GM12865 (cell line): ENCODE results near the gene PAN2.
"Not testable (repeated sequence)": the region's sequence is repeated elsewhere in the genome, so short reads cannot be mapped to it uniquely, and the experiment has no call there.

ENCODE experiments used
- DNase-seq: peaks from one replicate; pipeline ENCODE4 v3.0.0; 2010; ENCODE audit warnings: low read depth
- H3K4me3 ChIP-seq: 2 replicates; pipeline ENCODE4 v1.5.1; 2011; ENCODE audit warnings: mild to moderate bottlenecking, low read depth, low read length, control low read depth
- CTCF ChIP-seq: IDR thresholded peaks from 2 replicates; pipeline ENCODE4 v1.5.1; 2011; ENCODE audit warnings: low read length, control low read depth, low read depth, inconsistent platforms; ENCODE audit not compliant: insufficient read depth; ENCODE audit errors: missing control alignments

PAN2 gene

GRCh38 chr12:56332512-56333196, 1.1 kb downstream of the PAN2 start:
- TF ChIP-seq CTCF = no peak
- DNase-seq = no peak
- H3K4me3 ChIP-seq = peak overlapping the region; percentile 66

- DNase-seq = no peak
- no peak overlapping the region for H3K4me3 ChIP-seq
- no peak for TF ChIP-seq CTCF
Measured at GRCh38 chr12:56330936-56331490, 2.8 kb downstream of the PAN2 start.

DNA sequence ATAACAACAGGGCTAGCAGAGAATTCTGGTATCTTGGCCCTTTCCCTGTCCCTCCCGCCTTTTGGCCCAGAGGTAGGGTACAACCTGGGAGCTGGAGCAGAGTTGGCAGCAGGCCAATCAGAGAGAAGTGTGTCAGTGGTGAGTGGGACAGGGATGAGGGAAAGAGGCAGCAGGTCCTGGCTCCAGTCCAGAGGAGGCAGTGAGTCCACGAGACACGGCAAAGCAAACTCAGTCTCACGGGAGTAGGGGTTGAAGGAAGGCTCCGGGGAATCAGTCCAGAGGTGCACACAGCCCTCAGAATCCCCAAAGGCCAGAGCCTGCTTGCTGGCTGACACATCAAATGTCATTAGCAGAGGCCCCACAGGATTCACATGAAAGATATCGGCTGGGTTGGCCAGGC, 7.3 kb downstream of the PAN2 start:
- no peak for TF ChIP-seq CTCF
- H3K4me3 ChIP-seq = no peak overlapping the region
- DNase-seq = no peak

DNA sequence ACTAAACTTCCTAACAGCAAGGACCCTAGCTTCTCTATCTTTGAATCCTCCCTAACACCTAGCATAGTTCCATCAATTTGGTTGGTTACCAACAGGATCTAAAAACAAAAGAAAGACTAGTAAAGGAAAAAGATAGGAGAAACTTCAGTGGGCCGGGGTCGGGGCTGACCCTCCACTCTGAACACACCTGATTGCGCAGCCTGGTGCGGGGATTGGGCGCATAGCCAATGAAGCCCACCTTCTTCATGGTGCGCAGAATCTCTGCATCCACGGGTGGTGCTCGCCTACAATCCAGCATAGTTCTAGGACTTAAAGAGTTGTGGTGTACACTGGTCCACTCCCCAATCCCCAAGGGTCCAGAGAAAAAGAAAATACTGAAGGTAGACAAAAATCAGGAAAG, 7.7 kb downstream of the PAN2 start:
- TF ChIP-seq CTCF = no peak
- DNase-seq = no peak
- H3K4me3 ChIP-seq = no peak overlapping the region

- no peak for TF ChIP-seq CTCF
- H3K4me3 ChIP-seq = no peak overlapping the region
- DNase-seq = no peak
Measured at GRCh38 chr12:56324206-56324605, 9.6 kb downstream of the PAN2 start.

- H3K4me3 ChIP-seq, DNase-seq: not testable (repeated sequence)
Measured at GRCh38 chr12:56321610-56322009, 12.2 kb downstream of the PAN2 start.

GRCh38 chr12:56321027-56321426, 12.8 kb downstream of the PAN2 start:
- DNase-seq = no peak
- TF ChIP-seq CTCF = no peak
- no peak overlapping the region for H3K4me3 ChIP-seq
